ENCODE results near the gene JAK2. TPM values are rescaled to one million over a fixed set of nuclear protein-coding genes. Genes with fewer than 3 reads are reported as not detected.

Gene JAK2
- total RNA-seq, 4 donors from 2014 or later: 13.9 to 17.8 (median 14.3) TPM

GRCh38 chr9:4980086-4980727 lies 4.9 kb upstream of the JAK2 start:
- Histone ChIP-seq H3K27ac (no peak overlapping the region), H3K4me1 (peaks cover 0 to 4% of the 10 kb centered on the region in 2 donors), H3K36me3 (no peaks in the 10 kb centered on the region), H3K9me3 (no peaks in the 10 kb centered on the region), H3K27me3 (no peaks in the 10 kb centered on the region), H3K4me3 (replicated peaks in 1 of 3) (no peak overlapping the region)
- 85 to 91% methylated on average over 4 of the region's 4 CpGs for WGBS, 2 donors
- TF ChIP-seq CTCF (IDR thresholded peaks at IDR 0.05): no peak
- DNase-seq: no peak
- intact Hi-C loops (cut with DNase I): no loop called here

GRCh38 chr9:4982721-4983482 lies 2.2 kb upstream of the JAK2 start:
- no peak overlapping the region for H3K27ac ChIP-seq
- DNase-seq: no peak
- WGBS, 2 donors: 86 to 93% methylated on average over 2 of the region's 2 CpGs
- intact Hi-C loops (cut with DNase I): no loop called here
- no peak for TF ChIP-seq POLR2A (IDR thresholded peaks at IDR 0.05)
- H3K4me1 ChIP-seq: peaks cover 4 to 16% of the 10 kb centered on the region in 2 donors
- H3K9me3 ChIP-seq: no peaks in the 10 kb centered on the region
- no peaks in the 10 kb centered on the region for H3K27me3 ChIP-seq
- H3K4me3 ChIP-seq (replicated peaks in 1 of 3): no peak overlapping the region
- no peaks in the 10 kb centered on the region for H3K36me3 ChIP-seq

GRCh38 chr9:4983601-4984165 lies 1.4 kb upstream of the JAK2 start:
- H3K9me3 ChIP-seq: no peaks in the 10 kb centered on the region
- no peaks in the 10 kb centered on the region for H3K36me3 ChIP-seq
- peaks cover 4 to 16% of the 10 kb centered on the region in 2 donors for H3K4me1 ChIP-seq
- intact Hi-C loops (cut with DNase I): no loop called here
- TF ChIP-seq POLR2A (IDR thresholded peaks at IDR 0.05) (no peak), CTCF (IDR thresholded peaks at IDR 0.05) (no peak)
- H3K27me3 ChIP-seq: no peaks in the 10 kb centered on the region
- no peak for DNase-seq
- 68 to 72% methylated on average over 5 of the region's 5 CpGs for WGBS, 2 donors
- H3K4me3 ChIP-seq (replicated peaks in 1 of 3): peak overlapping the region in 1 of 3 donors; percentile 68
- H3K27ac ChIP-seq: peak overlapping the region; percentile 90 to 95 (median 95)

GRCh38 chr9:4984171-4984620 lies 876 bp upstream of the JAK2 start:
- H3K27me3 ChIP-seq: no peaks in the 10 kb centered on the region
- H3K4me3 ChIP-seq (replicated peaks in 1 of 3): peak overlapping the region; percentile 40 to 76 (median 68)
- DNase-seq: no peak
- H3K36me3 ChIP-seq: no peaks in the 10 kb centered on the region
- H3K27ac ChIP-seq: peak overlapping the region; percentile 90 to 95 (median 95)
- no peaks in the 10 kb centered on the region for H3K9me3 ChIP-seq
- peaks cover 4 to 16% of the 10 kb centered on the region in 2 donors for H3K4me1 ChIP-seq
- no peak for TF ChIP-seq CTCF (IDR thresholded peaks at IDR 0.05)
- no peak for TF ChIP-seq POLR2A (IDR thresholded peaks at IDR 0.05)
- WGBS, 2 donors: 13 to 15% methylated on average over 21 to 22 of the region's 25 CpGs
- intact Hi-C loops (cut with DNase I): no loop called here

GRCh38 chr9:4985386-4986266 lies 554 bp downstream of the JAK2 start:
- H3K36me3 ChIP-seq: no peaks in the 10 kb centered on the region
- no peaks in the 10 kb centered on the region for H3K9me3 ChIP-seq
- intact Hi-C loops (cut with DNase I): loop anchor here (5.0 kb wide), 1 partner anchor 223 kb away; no protein-coding TSS in a partner anchor
- no peaks in the 10 kb centered on the region for H3K27me3 ChIP-seq
- peak overlapping the region; percentile 40 to 93 (median 68) for H3K4me3 ChIP-seq (replicated peaks in 1 of 3)
- TF ChIP-seq POLR2A (IDR thresholded peaks at IDR 0.05) (peak in 1 of 2 donors; percentile 33), CTCF (IDR thresholded peaks at IDR 0.05) (no peak)
- H3K4me1 ChIP-seq: peaks cover 4 to 16% of the 10 kb centered on the region in 2 donors
- peak overlapping the region; percentile 90 to 95 (median 95) for H3K27ac ChIP-seq
- 1% methylated on average over 23 to 31 of the region's 42 CpGs for WGBS, 2 donors
- peak; percentile 37 to 46 for DNase-seq
